H1 (cell line): ENCODE measurements around the gene HTR2B. TPM values are rescaled to one million over a fixed set of nuclear protein-coding genes. Genes with fewer than 3 reads are reported as not detected.

Source experiments
- CTCF ChIA-PET: fragments of 300-600 bp; sonication (Branson Sonifier 250); formaldehyde crosslinking; loops from one replicate; lab custom pipeline; 2021; ENCODE audit not compliant: partially characterized antibody; lab: Charles Lee
- POLR2A ChIA-PET: fragments of 300-600 bp; sonication (Branson Sonifier 250); formaldehyde crosslinking; loops from one replicate; lab custom pipeline; 2021; ENCODE audit warnings: inconsistent platforms; ENCODE audit not compliant: partially characterized antibody; lab: Charles Lee
- DNase-seq, 2 experiments: peaks; one replicate each; pipeline versions ENCODE4 v3.0.0 to v3.0.0-alpha.2; 2010 to 2022; ENCODE audit warnings: low spot score in 2 of 2, low read depth in 1 of 2, mixed read lengths in 1 of 2
- FAIRE-seq: peaks from 2 replicates; lab custom pipeline; 2011; peaks lifted over from hg19 to GRCh38; lab: Jason Lieb, UNC
- H2AFZ ChIP-seq: 2 replicates; pipeline ENCODE4 v1.8.1; 2012; ENCODE audit warnings: low read length, inconsistent platforms
- H2AK5ac ChIP-seq: 2 replicates; pipeline ENCODE4 v1.6.1; 2013; ENCODE audit warnings: low read depth, low read length
- H2BK120ac ChIP-seq: replicated peaks from 2 replicates; pipeline ENCODE3; 2013; ENCODE audit warnings: low read depth, low read length, inconsistent platforms
- H2BK12ac ChIP-seq: 2 replicates; pipeline ENCODE4 v1.6.1; 2013; ENCODE audit warnings: low read depth, low read length
- H2BK15ac ChIP-seq: 2 replicates; pipeline ENCODE4 v1.6.1; 2013; ENCODE audit warnings: low read length
- H2BK20ac ChIP-seq: 2 replicates; pipeline ENCODE4 v1.6.1; 2013; ENCODE audit warnings: low read length
- H2BK5ac ChIP-seq: 2 replicates; pipeline ENCODE4 v1.6.1; 2013; ENCODE audit warnings: low read depth, low read length
- H3K14ac ChIP-seq: 2 replicates; pipeline ENCODE4 v1.6.1; 2013; ENCODE audit warnings: inconsistent platforms; ENCODE audit not compliant: insufficient read length
- H3K18ac ChIP-seq: 2 replicates; pipeline ENCODE4 v1.6.1; 2013; ENCODE audit warnings: low read length; ENCODE audit errors: extremely low read depth
- H3K23ac ChIP-seq: 2 replicates; pipeline ENCODE4 v1.6.1; 2013; ENCODE audit warnings: inconsistent platforms; ENCODE audit not compliant: insufficient read length
- H3K23me2 ChIP-seq: 2 replicates; pipeline ENCODE4 v1.6.1; 2013; ENCODE audit warnings: low read depth, low read length
- H3K27ac ChIP-seq: 2 replicates; pipeline ENCODE4 v1.6.1; 2011; ENCODE audit warnings: low read depth, low read length, inconsistent platforms
- H3K27me3 ChIP-seq, 4 experiments: replicated peaks in 1 of 4; 1 replicate in 1 of 4; 2 replicates in 3 of 4; pipeline versions ENCODE4 v1.6.1 to v1.8.1; 2011 to 2013; ENCODE audit warnings: low read length in 3 of 4, mild to moderate bottlenecking in 3 of 4, inconsistent platforms in 2 of 4, mixed read lengths in 2 of 4, moderate library complexity in 1 of 4; ENCODE audit not compliant: control insufficient read depth in 3 of 4, insufficient read depth in 3 of 4; ENCODE audit errors: extremely low read depth in 1 of 4
- H3K36me3 ChIP-seq, 4 experiments: 2 replicates each; pipeline versions ENCODE4 v1.6.1 to v1.8.1; 2011 to 2013; ENCODE audit warnings: mild to moderate bottlenecking in 4 of 4, low read length in 3 of 4, moderate library complexity in 2 of 4, control low read depth in 1 of 4, inconsistent platforms in 1 of 4; ENCODE audit not compliant: insufficient read depth in 4 of 4, control insufficient read depth in 2 of 4
- H3K4ac ChIP-seq: replicated peaks from 2 replicates; pipeline ENCODE3; 2013; ENCODE audit warnings: low read length, low read depth, mixed read lengths, inconsistent platforms; ENCODE audit not compliant: insufficient read length
- H3K4me1 ChIP-seq, 4 experiments: replicated peaks in 1 of 4; 1 replicate in 1 of 4; 2 replicates in 3 of 4; pipeline versions ENCODE4 v1.6.1 to v1.8.1; 2011 to 2013; ENCODE audit warnings: low read length in 3 of 4, inconsistent platforms in 2 of 4, mixed read lengths in 1 of 4; ENCODE audit not compliant: insufficient read depth in 4 of 4, control insufficient read depth in 3 of 4
- H3K4me2 ChIP-seq, 2 experiments: 2 replicates each; pipeline versions ENCODE4 v1.6.1 to v1.8.1; 2011 to 2013; ENCODE audit warnings: low read depth in 2 of 2, low read length in 2 of 2, control low read depth in 1 of 2, inconsistent platforms in 1 of 2, mild to moderate bottlenecking in 1 of 2; ENCODE audit not compliant: insufficient read depth in 1 of 2
- H3K4me3 ChIP-seq, 4 experiments: fragments of 200-600, 300-600 bp in 1 of 4; sonication (generic), shearing (Covaris generic), sonication (Bioruptor Twin) in 1 of 4; 2 replicates each; pipeline versions ENCODE4 v1.5.1 to v1.8.1; 2011 to 2016; ENCODE audit warnings: low read length in 4 of 4, low read depth in 3 of 4, control low read depth in 2 of 4, inconsistent platforms in 2 of 4, mild to moderate bottlenecking in 2 of 4, mixed read lengths in 1 of 4, moderate library complexity in 1 of 4; ENCODE audit not compliant: insufficient read depth in 2 of 4; ENCODE audit errors: extremely low read depth in 1 of 4
- H3K56ac ChIP-seq: replicated peaks from 2 replicates; pipeline ENCODE3; 2013; ENCODE audit warnings: low read depth, mild to moderate bottlenecking, mixed read lengths, low read length, inconsistent platforms; ENCODE audit not compliant: insufficient read length
- H3K79me1 ChIP-seq: 2 replicates; pipeline ENCODE4 v1.6.1; 2013; ENCODE audit warnings: low read depth, low read length, control low read depth
- H3K79me2 ChIP-seq, 2 experiments: 2 replicates each; pipeline versions ENCODE4 v1.6.1 to v1.8.1; 2012 to 2013; ENCODE audit warnings: low read length in 2 of 2, mild to moderate bottlenecking in 2 of 2, inconsistent platforms in 1 of 2; ENCODE audit not compliant: insufficient read depth in 2 of 2, control insufficient read depth in 1 of 2
- H3K9ac ChIP-seq, 4 experiments: replicated peaks in 1 of 4; 1 replicate in 1 of 4; 2 replicates in 3 of 4; pipeline versions ENCODE4 v1.6.1 to v1.8.1; 2011 to 2013; ENCODE audit warnings: low read depth in 3 of 4, low read length in 3 of 4, control low read depth in 2 of 4, mild to moderate bottlenecking in 2 of 4, moderate library complexity in 2 of 4, inconsistent platforms in 1 of 4; ENCODE audit errors: extremely low read depth in 1 of 4
- H3K9me3 ChIP-seq, 2 experiments: 2 replicates each; pipeline versions ENCODE4 v1.6.1 to v1.8.1; 2012 to 2013; ENCODE audit warnings: mild to moderate bottlenecking in 2 of 2, moderate library complexity in 2 of 2, control low read depth in 1 of 2, inconsistent platforms in 1 of 2, low read depth in 1 of 2, low read length in 1 of 2, mixed read lengths in 1 of 2; ENCODE audit not compliant: insufficient read depth in 2 of 2
- H4K20me1 ChIP-seq, 2 experiments: replicated peaks in 1 of 2; 2 replicates each; pipeline versions ENCODE3 to v1.8.1; 2011 to 2013; ENCODE audit warnings: inconsistent platforms in 2 of 2, low read length in 2 of 2, mild to moderate bottlenecking in 1 of 2; ENCODE audit not compliant: insufficient read depth in 2 of 2, control insufficient read depth in 1 of 2
- H4K5ac ChIP-seq: 2 replicates; pipeline ENCODE4 v1.6.1; 2013; ENCODE audit warnings: low read length, low read depth, mixed read lengths, inconsistent platforms; ENCODE audit not compliant: insufficient read length
- H4K8ac ChIP-seq: 2 replicates; pipeline ENCODE4 v1.8.0; 2013; ENCODE audit warnings: mild to moderate bottlenecking, moderate library complexity, low read length, inconsistent platforms; ENCODE audit not compliant: insufficient read depth; ENCODE audit errors: extremely low read depth
- H4K91ac ChIP-seq: replicated peaks from 2 replicates; pipeline ENCODE3; 2013; ENCODE audit warnings: low read length, mixed read lengths, inconsistent platforms; ENCODE audit not compliant: insufficient read length
- BACH1 ChIP-seq: IDR thresholded peaks from 2 replicates; pipeline ENCODE4 v1.6.1; 2012; ENCODE audit warnings: low read length, improper control_type of control experiment
- BCL11A ChIP-seq, 2 experiments: IDR thresholded peaks; one replicate each; pipeline ENCODE4 v1.6.1; 2011; ENCODE audit warnings: low read depth in 2 of 2, low read length in 2 of 2, mild to moderate bottlenecking in 2 of 2
- BRCA1 ChIP-seq: IDR thresholded peaks from 2 replicates; pipeline ENCODE4 v1.6.1; 2012; ENCODE audit warnings: low read depth, low read length, improper control_type of control experiment
- CHD1 ChIP-seq: IDR thresholded peaks from 2 replicates; pipeline ENCODE4 v1.6.1; 2012; ENCODE audit warnings: low read depth, low read length, improper control_type of control experiment
- CHD2 ChIP-seq: IDR thresholded peaks from 2 replicates; pipeline ENCODE4 v1.6.1; 2012; ENCODE audit warnings: low read length, improper control_type of control experiment
- FOSL1 ChIP-seq: IDR thresholded peaks from 2 replicates; pipeline ENCODE4 v1.6.1; 2011; ENCODE audit warnings: mild to moderate bottlenecking, low read depth, low read length, moderate library complexity; ENCODE audit not compliant: insufficient read depth
- GABPA ChIP-seq: IDR thresholded peaks from 2 replicates; pipeline ENCODE4 v1.6.1; 2011; ENCODE audit warnings: mild to moderate bottlenecking, low read length, moderate library complexity, borderline replicate concordance; ENCODE audit not compliant: insufficient read depth
- POLR2A ChIP-seq, 2 experiments: IDR thresholded peaks; 1 replicate in 1 of 2; 2 replicates in 1 of 2; pipeline ENCODE4 v1.6.1; 2011; ENCODE audit warnings: low read depth in 2 of 2, low read length in 2 of 2, mild to moderate bottlenecking in 2 of 2; ENCODE audit errors: control extremely low read depth in 1 of 2
- RFX5 ChIP-seq: IDR thresholded peaks from 2 replicates; pipeline ENCODE4 v1.6.1; 2011; ENCODE audit warnings: low read depth, low read length, improper control_type of control experiment, borderline replicate concordance
- RNF2 ChIP-seq: fragments of 200-900, 300-1000 bp; sonication (generic); IDR thresholded peaks from 2 replicates; pipeline ENCODE4 v1.7.1; 2016; ENCODE audit warnings: borderline replicate concordance, low read depth, mild to moderate bottlenecking, antibody characterized with exemption, low read length; ENCODE audit not compliant: poor library complexity, severe bottlenecking; ENCODE audit errors: missing control alignments
- SRF ChIP-seq: IDR thresholded peaks from 2 replicates; pipeline ENCODE4 v1.6.1; 2011; ENCODE audit warnings: mild to moderate bottlenecking, low read depth, low read length, moderate library complexity
- TCF12 ChIP-seq: IDR thresholded peaks from 2 replicates; pipeline ENCODE4 v1.6.1; 2011; ENCODE audit warnings: low read depth, mild to moderate bottlenecking, low read length
- YY1 ChIP-seq: IDR thresholded peaks from 2 replicates; pipeline ENCODE4 v1.6.1; 2011; ENCODE audit warnings: low read depth, mild to moderate bottlenecking, low read length
- WGBS, 2 experiments: shearing (Covaris generic) in 1 of 2; methylation state at CpG; one replicate each; pipeline versions ENCODE4 v1.1.6 to v1.1.7; 2013 to 2015; ENCODE audit warnings: low lambda C conversion rate in 2 of 2, mixed read lengths in 2 of 2, inconsistent platforms in 1 of 2, low coverage in 1 of 2, missing lambda C conversion rate in 1 of 2; ENCODE audit not compliant: insufficient replicate concordance in 2 of 2, insufficient coverage in 1 of 2, insufficient read length in 1 of 2; ENCODE audit errors: extremely low coverage in 1 of 2, missing lambda C conversion rate in 1 of 2; 5-methylcytosine and 5-hydroxymethylcytosine counted together
- polyA plus RNA-seq, 7 experiments: library from polyadenylated mRNA; depleted of rRNA in 3 of 7; stranded (reverse) in 5 of 7; unstranded in 2 of 7; fragments of >200 nt in 5 of 7; fragments of 200-250 nt in 2 of 7; gene quantifications; 1 replicate in 5 of 7; 2 replicates in 1 of 7; 4 replicates in 1 of 7; pipeline versions ENCODE4 v1.2.1 to v1.2.3, GENCODE V29; 2011 to 2013; ENCODE audit warnings: missing spikeins in 2 of 7, mixed read lengths in 2 of 7
- total RNA-seq: library from RNA; stranded (reverse); fragmentation: NEBNext Ultra II Directional; extraction: Animal tissue kit (Norgen Biotek cat#: 25700); gene quantifications from 2 replicates; pipeline ENCODE4 v1.2.1, GENCODE V29; 2021

Gene HTR2B
- total and polyA plus RNA-seq, 2 of the 8 experiments (the other 6 are each of a cell fraction or from before 2014, with no cell fraction given), result not detected

GRCh38 chr2:231167745-231168459 lies 43.1 kb upstream of the HTR2B start:
- H2BK15ac ChIP-seq, result no peak overlapping the region
- H3K18ac ChIP-seq, result no peak overlapping the region
- peaks cover 0 to 7% (median 2%) of the 10 kb centered on the region in 4 experiments; a peak in 3 of 7 replicates for H3K4me1 ChIP-seq
- H3K27me3 ChIP-seq, result no peaks in the 10 kb centered on the region
- no peaks in the 10 kb centered on the region for H3K79me2 ChIP-seq
- FAIRE-seq, result no peak
- no peak overlapping the region for H3K4me3 ChIP-seq
- H3K4me2 ChIP-seq, result no peak overlapping the region
- H2BK12ac ChIP-seq, result no peak overlapping the region
- no peak overlapping the region for H4K91ac ChIP-seq
- no peaks in the 10 kb centered on the region for H3K23me2 ChIP-seq
- no peak overlapping the region for H3K4ac ChIP-seq
- no peak overlapping the region for H3K14ac ChIP-seq
- H3K23ac ChIP-seq, result no peak overlapping the region
- 80% methylated on average over 6 of the region's 6 CpGs; no CpG with 5 or more reads in 1 of the 2 experiments for WGBS, 2 experiments
- H3K27ac ChIP-seq, result no peak overlapping the region
- no peak overlapping the region for H2BK120ac ChIP-seq
- no peak overlapping the region for H2BK20ac ChIP-seq
- H2AK5ac ChIP-seq, result no peak overlapping the region
- TF ChIP-seq RNF2, result no peak
- no peak for TF ChIP-seq BRCA1
- TF ChIP-seq SRF, result no peak
- TF ChIP-seq BCL11A (IDR thresholded peaks at IDR 0.05; ENCODE audit: low read depth in 2 of 2, low read length in 2 of 2), result no peak
- no peak for TF ChIP-seq BACH1
- TF ChIP-seq FOSL1, result no peak
- TF ChIP-seq RFX5, result no peak
- no peak for TF ChIP-seq YY1
- no peak for TF ChIP-seq CHD2
- no peak for TF ChIP-seq GABPA
- no peak for TF ChIP-seq CHD1
- no peak for TF ChIP-seq TCF12
- TF ChIP-seq POLR2A (IDR thresholded peaks at IDR 0.05; ENCODE audit: control extremely low read depth in 1 of 2, low read depth in 2 of 2, low read length in 2 of 2), result no peak
- TF ChIP-seq, all 59 proteins: peak for 0
- H3K79me1 ChIP-seq, result no peaks in the 10 kb centered on the region
- no peak overlapping the region for H2BK5ac ChIP-seq
- H3K36me3 ChIP-seq, result peaks cover 10 to 57% (median 43%) of the 10 kb centered on the region in 4 experiments
- H3K9ac ChIP-seq, result no peak overlapping the region
- H3K9me3 ChIP-seq, result no peaks in the 10 kb centered on the region
- no peak overlapping the region for H3K56ac ChIP-seq
- POLR2A ChIA-PET, result no interaction called here
- no peaks in the 10 kb centered on the region for H4K20me1 ChIP-seq
- H4K8ac ChIP-seq, result no peak overlapping the region
- no peak for DNase-seq
- CTCF ChIA-PET, result interaction anchor here (1.3 kb wide), 1 partner anchor 75 kb away, joined by 3 read pairs; no protein-coding TSS in a partner anchor
- no peak overlapping the region for H4K5ac ChIP-seq
- no peak overlapping the region for H2AFZ ChIP-seq
